ENCODE results near the gene METAP1.
A peak's percentile ranks its signal among the peaks of the same experiment; 100 is the strongest.
"Not testable (repeated sequence)": the region's sequence is repeated elsewhere in the genome, so short reads cannot be mapped to it uniquely, and the experiment has no call there.

The METAP1 gene

GRCh38 chr4:99022566-99022965 lies 27.0 kb downstream of the METAP1 start:
- no peak for ATAC-seq

DNA sequence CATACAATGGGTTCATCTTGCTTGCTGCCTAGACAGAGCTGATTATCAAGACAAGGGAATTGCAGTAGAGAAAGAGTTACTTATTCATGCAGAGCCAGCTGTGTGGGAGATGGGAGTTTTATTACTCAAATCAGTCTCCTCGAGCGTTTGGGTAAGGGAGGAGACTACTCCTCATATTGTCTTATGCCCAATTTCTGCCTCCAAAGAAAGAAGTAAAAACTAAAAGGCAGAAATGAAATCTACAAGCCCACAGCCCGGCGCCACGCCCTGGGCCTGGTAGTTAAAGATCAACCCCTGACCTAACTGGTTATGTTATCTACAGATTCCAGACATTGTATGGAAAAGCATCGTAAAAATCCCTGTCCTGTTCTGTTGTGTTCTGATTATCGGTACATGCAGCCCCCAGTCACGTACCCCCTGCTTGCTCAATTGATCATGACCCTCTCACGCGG lies 28.3 kb downstream of the METAP1 start:
- ATAC-seq: not testable (repeated sequence)

More at GRCh38 chr4:99022566-99022965, 27.0 kb downstream of the METAP1 start:
- TF ChIP-seq TOX (CRISPR knock-in tag; IDR thresholded peaks at IDR 0.05; ENCODE audit: borderline replicate concordance) (no peak), BACH2 (CRISPR knock-in tag; IDR thresholded peaks at IDR 0.05; ENCODE audit: borderline replicate concordance) (no peak), PPARA (CRISPR knock-in tag; IDR thresholded peaks at IDR 0.05; ENCODE audit: borderline replicate concordance) (no peak), TCF4 (CRISPR knock-in tag; IDR thresholded peaks at IDR 0.05; ENCODE audit: borderline replicate concordance) (no peak)

- 0 out of 3 replicates have a peak, but pooled peaks have one; percentile 27 for ATAC-seq
- TF ChIP-seq ZFP3 (CRISPR knock-in tag; IDR thresholded peaks at IDR 0.05) (no peak), ISL1 (CRISPR knock-in tag; IDR thresholded peaks at IDR 0.05) (no peak), PPARA (CRISPR knock-in tag; IDR thresholded peaks at IDR 0.05; ENCODE audit: borderline replicate concordance) (no peak), CSDC2 (CRISPR knock-in tag; IDR thresholded peaks at IDR 0.05) (no peak), OSR1 (CRISPR knock-in tag; IDR thresholded peaks at IDR 0.05) (no peak), GLIS3 (CRISPR knock-in tag; IDR thresholded peaks at IDR 0.05) (no peak), ZC3H10 (CRISPR knock-in tag; IDR thresholded peaks at IDR 0.05) (no peak), BACH2 (CRISPR knock-in tag; IDR thresholded peaks at IDR 0.05; ENCODE audit: borderline replicate concordance) (no peak), ZNF8 (CRISPR knock-in tag; IDR thresholded peaks at IDR 0.05) (no peak), ZNF565 (CRISPR knock-in tag; conservative IDR thresholded peaks at IDR 0.05; ENCODE audit: low read depth) (no peak), CSRNP3 (CRISPR knock-in tag; IDR thresholded peaks at IDR 0.05) (no peak), ZNF70 (CRISPR knock-in tag; IDR thresholded peaks at IDR 0.05) (no peak), TCF4 (CRISPR knock-in tag; IDR thresholded peaks at IDR 0.05; ENCODE audit: borderline replicate concordance) (no peak), TOX (CRISPR knock-in tag; IDR thresholded peaks at IDR 0.05; ENCODE audit: borderline replicate concordance) (no peak), PATZ1 (CRISPR knock-in tag; IDR thresholded peaks at IDR 0.05; ENCODE audit: borderline replicate concordance) (no peak)
- TF ChIP-seq, protein P1, sequence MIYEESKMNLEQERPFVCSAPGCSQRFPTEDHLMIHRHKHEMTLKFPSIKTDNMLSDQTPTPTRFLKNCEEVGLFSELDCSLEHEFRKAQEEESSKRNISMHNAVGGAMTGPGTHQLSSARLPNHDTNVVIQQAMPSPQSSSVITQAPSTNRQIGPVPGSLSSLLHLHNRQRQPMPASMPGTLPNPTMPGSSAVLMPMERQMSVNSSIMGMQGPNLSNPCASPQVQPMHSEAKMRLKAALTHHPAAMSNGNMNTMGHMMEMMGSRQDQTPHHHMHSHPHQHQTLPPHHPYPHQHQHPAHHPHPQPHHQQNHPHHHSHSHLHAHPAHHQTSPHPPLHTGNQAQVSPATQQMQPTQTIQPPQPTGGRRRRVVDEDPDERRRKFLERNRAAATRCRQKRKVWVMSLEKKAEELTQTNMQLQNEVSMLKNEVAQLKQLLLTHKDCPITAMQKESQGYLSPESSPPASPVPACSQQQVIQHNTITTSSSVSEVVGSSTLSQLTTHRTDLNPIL (CRISPR knock-in tag; IDR thresholded peaks at IDR 0.05; ENCODE audit: low read depth): no peak
These were observed 29.2 kb downstream of the METAP1 start for GRCh38 chr4:99024481-99025275.

DNA sequence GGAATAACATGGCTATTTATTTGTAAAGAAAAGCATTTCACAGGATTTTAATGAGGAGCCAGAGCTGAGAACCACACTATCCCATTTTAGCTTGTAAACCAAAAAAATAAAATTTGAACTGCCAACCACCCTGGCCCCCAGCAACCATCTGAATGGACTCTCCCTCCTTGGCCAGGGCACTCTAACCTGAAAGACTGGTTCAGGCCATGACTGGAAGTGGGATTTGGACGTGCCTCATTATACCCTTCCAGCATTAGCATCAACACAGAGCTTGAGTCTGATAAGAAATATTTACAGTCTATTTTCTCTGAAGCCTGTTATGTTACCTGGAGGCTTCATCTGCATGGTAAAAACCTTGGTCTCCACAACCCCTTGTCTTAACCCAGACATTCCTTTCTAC lies 30.0 kb downstream of the METAP1 start:
- TF ChIP-seq BACH2 (CRISPR knock-in tag; IDR thresholded peaks at IDR 0.05; ENCODE audit: borderline replicate concordance): no peak
- no peak for TF ChIP-seq TCF4 (CRISPR knock-in tag; IDR thresholded peaks at IDR 0.05; ENCODE audit: borderline replicate concordance)
- TF ChIP-seq CSRNP3 (CRISPR knock-in tag; IDR thresholded peaks at IDR 0.05): no peak
- TF ChIP-seq ZNF8 (CRISPR knock-in tag; IDR thresholded peaks at IDR 0.05): no peak
- no peak for TF ChIP-seq SNAI2 (CRISPR knock-in tag; IDR thresholded peaks at IDR 0.05)
- no peak for TF ChIP-seq ZNF565 (CRISPR knock-in tag; conservative IDR thresholded peaks at IDR 0.05; ENCODE audit: low read depth)
- no peak for TF ChIP-seq ARNTL (CRISPR knock-in tag; IDR thresholded peaks at IDR 0.05; ENCODE audit: borderline replicate concordance, low read depth)
- no peak for TF ChIP-seq ZNF70 (CRISPR knock-in tag; IDR thresholded peaks at IDR 0.05)
- TF ChIP-seq POU6F1 (CRISPR knock-in tag; IDR thresholded peaks at IDR 0.05; ENCODE audit: borderline replicate concordance, low read depth): no peak
- no peak for TF ChIP-seq ZFP30 (CRISPR knock-in tag; IDR thresholded peaks at IDR 0.05)
- TF ChIP-seq TOX (CRISPR knock-in tag; IDR thresholded peaks at IDR 0.05; ENCODE audit: borderline replicate concordance): no peak
- no peak for TF ChIP-seq OSR1 (CRISPR knock-in tag; IDR thresholded peaks at IDR 0.05)
- no peak for TF ChIP-seq ZC3H10 (CRISPR knock-in tag; IDR thresholded peaks at IDR 0.05)
- TF ChIP-seq, protein P1 (CRISPR knock-in tag; IDR thresholded peaks at IDR 0.05; ENCODE audit: low read depth): no peak
- TF ChIP-seq ISL1 (CRISPR knock-in tag; IDR thresholded peaks at IDR 0.05): no peak
- TF ChIP-seq ZFP3 (CRISPR knock-in tag; IDR thresholded peaks at IDR 0.05): no peak
- TF ChIP-seq CSDC2 (CRISPR knock-in tag; IDR thresholded peaks at IDR 0.05): no peak
- no peak for ATAC-seq

Measured in SK-N-SH treated with all-trans-retinoic acid at 6 μM for 48 hours (cell line).